OCI-LY7 (cell line): ENCODE data around the gene ELL2.

ENCODE experiments used
- CTCF ChIP-seq: fragments of 200-600 bp; sonication (generic); conservative IDR thresholded peaks from 2 replicates; pipeline ENCODE4 v1.5.1; 2014; ENCODE audit warnings: mild to moderate bottlenecking, antibody characterized with exemption, low read length, moderate library complexity, mixed read lengths
- EZH2phosphoT487 ChIP-seq: fragments of 200-600 bp; sonication (generic); IDR thresholded peaks from 2 replicates; pipeline ENCODE4 v1.6.1; 2018; ENCODE audit warnings: low read depth, borderline replicate concordance, mild to moderate bottlenecking, mixed run types, antibody characterized with exemption, low read length, moderate library complexity, mixed read lengths

GRCh38 chr5:95843733-95844223, 117.9 kb downstream of the ELL2 start:
- TF ChIP-seq CTCF, result no peak
- no peak for TF ChIP-seq EZH2phosphoT487
